ENCODE results near the gene GALNT6. TPM values are rescaled to one million over a fixed set of nuclear protein-coding genes. Genes with fewer than 3 reads are reported as not detected.
A peak's percentile ranks its signal among the peaks of the same experiment; 100 is the strongest.

Gene GALNT6
- polyA plus RNA-seq, 2 of the 4 experiments (the other 2 are of a cell fraction): 3.6 to 4.3 TPM

GRCh38 chr12:51357374-51358047 lies 33.7 kb downstream of the GALNT6 start:
- DNase-seq (ENCODE audit: low read depth in 1 of 2, low spot score in 1 of 2) (no peak), FAIRE-seq (no peak), ATAC-seq (no peak)
- Histone ChIP-seq H3K27ac (no peak overlapping the region), H3K4me1 (no peaks in the 10 kb centered on the region), H3K9me3 (no peaks in the 10 kb centered on the region), H3K4me2 (no peak overlapping the region), H3K4me3 (no peak overlapping the region)
- TF ChIP-seq BCL3 (IDR thresholded peaks at IDR 0.05) (no peak), ZFP36 (IDR thresholded peaks at IDR 0.05; ENCODE audit: borderline replicate concordance, partially characterized antibody) (no peak), POLR2AphosphoS2 (conservative IDR thresholded peaks at IDR 0.05; ENCODE audit: low read length) (no peak), RARB (CRISPR knock-in tag; IDR thresholded peaks at IDR 0.05) (no peak), ZNF302 (CRISPR knock-in tag; IDR thresholded peaks at IDR 0.05) (no peak), EP300 (IDR thresholded peaks at IDR 0.05) (no peak), EHF (CRISPR knock-in tag; IDR thresholded peaks at IDR 0.05) (no peak), ATOH8 (CRISPR knock-in tag; IDR thresholded peaks at IDR 0.05; ENCODE audit: low read depth) (no peak), EHMT2 (IDR thresholded peaks at IDR 0.05; ENCODE audit: low read depth) (no peak), HOXA7 (CRISPR knock-in tag; IDR thresholded peaks at IDR 0.05) (no peak), SMC3 (IDR thresholded peaks at IDR 0.05) (no peak)
- TF ChIP-seq, protein P1, sequence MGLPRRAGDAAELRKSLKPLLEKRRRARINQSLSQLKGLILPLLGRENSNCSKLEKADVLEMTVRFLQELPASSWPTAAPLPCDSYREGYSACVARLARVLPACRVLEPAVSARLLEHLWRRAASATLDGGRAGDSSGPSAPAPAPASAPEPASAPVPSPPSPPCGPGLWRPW (IDR thresholded peaks at IDR 0.05): no peak
- WGBS (ENCODE audit: missing lambda C conversion rate): 72% methylated on average over 10 of the region's 10 CpGs
- ChIA-PET POLR2A (no interaction called here), CTCF (interaction anchor here (1.2 to 1.6 kb wide), 3 partner anchors 9 to 63 kb away, joined by 4 read pairs; no protein-coding TSS in a partner anchor)

- peak; percentile 46 to 76 for DNase-seq (ENCODE audit: low read depth in 1 of 2, low spot score in 1 of 2)
- 26% methylated on average over 11 of the region's 11 CpGs for WGBS (ENCODE audit: missing lambda C conversion rate)
- Histone ChIP-seq H3K9me3 (no peaks in the 10 kb centered on the region), H3K4me2 (no peak overlapping the region), H3K27ac (0 out of 6 replicates have a peak overlapping the region, but pooled peaks of 1 of the 2 experiments have one; percentile 29), H3K4me3 (no peak overlapping the region), H3K4me1 (no peaks in the 10 kb centered on the region)
- peak; percentile 79 to 90 for TF ChIP-seq RAD21 (conservative IDR thresholded peaks at IDR 0.05 in 1 of 2, IDR thresholded peaks at IDR 0.05 in 1 of 2)
- peak; percentile 64 for TF ChIP-seq CTCF (IDR thresholded peaks at IDR 0.05)
- no peak for TF ChIP-seq BHLHE40 (IDR thresholded peaks at IDR 0.05; ENCODE audit: low read depth, low read length)
- peak; percentile 63 for TF ChIP-seq SMC3 (IDR thresholded peaks at IDR 0.05)
- ATAC-seq: peak; percentile 73 to 87
- no peak for FAIRE-seq
- POLR2A ChIA-PET: no interaction called here
- CTCF ChIA-PET: interaction anchor here (0.8 to 8.7 kb wide), 21 partner anchors 9 to 527 kb away, joined by 3 to 110 read pairs (median 4); partner anchors contain the start of gene SMAGP
Observed at GRCh38 chr12:51351913-51352532, 39.2 kb downstream of the GALNT6 start.

DNA sequence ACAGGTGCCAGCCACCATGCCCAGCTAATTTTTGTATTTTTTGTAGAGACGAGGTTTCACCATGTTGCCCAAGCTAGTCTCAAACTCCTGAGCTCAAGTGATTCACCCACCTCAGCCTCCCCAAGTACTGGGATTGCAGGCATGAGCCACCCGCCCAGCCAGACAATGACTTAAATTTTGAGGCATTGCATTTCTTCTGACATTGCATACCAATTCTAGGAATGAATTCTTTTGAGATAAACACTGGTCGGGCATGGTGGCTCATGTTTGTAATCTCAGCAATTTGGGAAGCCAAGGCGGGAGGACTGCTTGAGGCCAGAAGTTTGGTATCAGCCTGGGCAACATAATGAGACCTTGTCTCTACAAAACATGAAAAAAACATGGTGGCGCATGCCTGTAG lies 42.2 kb downstream of the GALNT6 start:
- POLR2A ChIA-PET: no interaction called here

More for the DNA sequence above, 42.2 kb downstream of the GALNT6 start:
- no peak overlapping the region for H3K4me2 ChIP-seq
- DNase-seq (ENCODE audit: low read depth in 1 of 2, low spot score in 1 of 2): no peak
- H3K9me3 ChIP-seq: no peaks in the 10 kb centered on the region
- no peak for FAIRE-seq
- no peak overlapping the region for H3K27ac ChIP-seq
- no peak overlapping the region for H3K4me3 ChIP-seq
- WGBS (ENCODE audit: missing lambda C conversion rate): 81% methylated on average over 5 of the region's 5 CpGs
- CTCF ChIA-PET: interaction anchor here (1.0 to 8.7 kb wide), 6 partner anchors 7 to 471 kb away, joined by 3 to 110 read pairs (median 18); partner anchors contain the start of gene SMAGP
- ATAC-seq: no peak
- peaks cover 5% of the 10 kb centered on the region; the same call in 1 of the 3 replicates for H3K4me1 ChIP-seq
- TF ChIP-seq EHF (CRISPR knock-in tag; IDR thresholded peaks at IDR 0.05) (no peak), E2F6 (IDR thresholded peaks at IDR 0.05; ENCODE audit: borderline replicate concordance, low read depth) (no peak), HOXA7 (CRISPR knock-in tag; IDR thresholded peaks at IDR 0.05) (no peak), PBX3 (IDR thresholded peaks at IDR 0.05) (no peak), SMC3 (IDR thresholded peaks at IDR 0.05) (no peak), POLR2A (IDR thresholded peaks at IDR 0.05; ENCODE audit: low read length) (no peak), NPAS2 (CRISPR knock-in tag; IDR thresholded peaks at IDR 0.05; ENCODE audit: borderline replicate concordance) (no peak), CEBPB (IDR thresholded peaks at IDR 0.05) (no peak), HOXB5 (CRISPR knock-in tag; IDR thresholded peaks at IDR 0.05) (no peak), KDM1A (IDR thresholded peaks at IDR 0.05; ENCODE audit: low read depth) (no peak)
- TF ChIP-seq, protein P2, sequence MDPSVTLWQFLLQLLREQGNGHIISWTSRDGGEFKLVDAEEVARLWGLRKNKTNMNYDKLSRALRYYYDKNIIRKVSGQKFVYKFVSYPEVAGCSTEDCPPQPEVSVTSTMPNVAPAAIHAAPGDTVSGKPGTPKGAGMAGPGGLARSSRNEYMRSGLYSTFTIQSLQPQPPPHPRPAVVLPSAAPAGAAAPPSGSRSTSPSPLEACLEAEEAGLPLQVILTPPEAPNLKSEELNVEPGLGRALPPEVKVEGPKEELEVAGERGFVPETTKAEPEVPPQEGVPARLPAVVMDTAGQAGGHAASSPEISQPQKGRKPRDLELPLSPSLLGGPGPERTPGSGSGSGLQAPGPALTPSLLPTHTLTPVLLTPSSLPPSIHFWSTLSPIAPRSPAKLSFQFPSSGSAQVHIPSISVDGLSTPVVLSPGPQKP (IDR thresholded peaks at IDR 0.05; ENCODE audit: low read depth, low read length): no peak
